ENCODE results near the gene HLA-C.

HLA-C gene

GRCh38 chr6:31272436-31272835 lies 544 bp upstream of the HLA-C start:
- peak; percentile 21 for DNase-seq (ENCODE audit: low read depth)
- no peak for TF ChIP-seq CTCF (conservative IDR thresholded peaks at IDR 0.05; ENCODE audit: low read depth, low read length)
- H3K4me3 ChIP-seq (ENCODE audit: low read depth, low read length): peak overlapping the region; percentile 71

GRCh38 chr6:31270788-31271640 lies 878 bp downstream of the HLA-C start:
- DNase-seq (ENCODE audit: low read depth): peak; percentile 48
- peak overlapping the region; percentile 71 for H3K4me3 ChIP-seq (ENCODE audit: low read depth, low read length)
- TF ChIP-seq CTCF (conservative IDR thresholded peaks at IDR 0.05; ENCODE audit: low read depth, low read length): no peak

GRCh38 chr6:31268836-31269235 lies 3.1 kb downstream of the HLA-C start:
- no peak for DNase-seq (ENCODE audit: low read depth)
- no peak overlapping the region for H3K4me3 ChIP-seq (ENCODE audit: low read depth, low read length)
- no peak for TF ChIP-seq CTCF (conservative IDR thresholded peaks at IDR 0.05; ENCODE audit: low read depth, low read length)

GRCh38 chr6:31268369-31268765 lies 3.5 kb downstream of the HLA-C start:
- no peak for DNase-seq (ENCODE audit: low read depth)
- H3K4me3 ChIP-seq (ENCODE audit: low read depth, low read length): no peak overlapping the region
- TF ChIP-seq CTCF (conservative IDR thresholded peaks at IDR 0.05; ENCODE audit: low read depth, low read length): no peak

GRCh38 chr6:31267651-31268368 lies 4.1 kb downstream of the HLA-C start:
- no peak overlapping the region for H3K4me3 ChIP-seq (ENCODE audit: low read depth, low read length)
- no peak for TF ChIP-seq CTCF (conservative IDR thresholded peaks at IDR 0.05; ENCODE audit: low read depth, low read length)
- no peak for DNase-seq (ENCODE audit: low read depth)

GRCh38 chr6:31266567-31267360 lies 5.1 kb downstream of the HLA-C start:
- no peak for TF ChIP-seq CTCF (conservative IDR thresholded peaks at IDR 0.05; ENCODE audit: low read depth, low read length)
- DNase-seq (ENCODE audit: low read depth): no peak
- no peak overlapping the region for H3K4me3 ChIP-seq (ENCODE audit: low read depth, low read length)

Data from choroid plexus epithelial cell (primary cell).